ENCODE results near the gene GSC2.

GSC2 gene

GRCh38 chr22:19108807-19109197 is 41.3 kb downstream of the GSC2 start:
- H3K9me3 ChIP-seq (ENCODE audit: control insufficient read depth in 1 of 2, low read length in 2 of 2), result no peaks in the 10 kb centered on the region
- H3K4me3 ChIP-seq (ENCODE audit: low read depth in 1 of 2, low read length in 2 of 2), result no peak overlapping the region
- H3K9ac ChIP-seq (ENCODE audit: low read depth in 1 of 2, low read length in 2 of 2), result no peak overlapping the region
- H3K4me1 ChIP-seq (ENCODE audit: control insufficient read depth in 1 of 2, insufficient read depth in 2 of 2, low read length in 2 of 2), result peaks cover 17 to 22% of the 10 kb centered on the region in 2 donors
- no peaks in the 10 kb centered on the region for H3K36me3 ChIP-seq (ENCODE audit: control insufficient read depth in 1 of 2, insufficient read depth in 2 of 2, low read length in 2 of 2)
- no peaks in the 10 kb centered on the region for H3K27me3 ChIP-seq (ENCODE audit: control insufficient read depth in 1 of 2, insufficient read depth in 2 of 2, low read length in 2 of 2)
- H3K27ac ChIP-seq (ENCODE audit: low read depth, low read length), result no peak overlapping the region

- H3K36me3 ChIP-seq (ENCODE audit: control insufficient read depth in 1 of 2, insufficient read depth in 2 of 2, low read length in 2 of 2), result no peaks in the 10 kb centered on the region
- no peak overlapping the region for H3K9ac ChIP-seq (ENCODE audit: low read depth in 1 of 2, low read length in 2 of 2)
- H3K4me1 ChIP-seq (ENCODE audit: control insufficient read depth in 1 of 2, insufficient read depth in 2 of 2, low read length in 2 of 2), result peaks cover 17 to 22% of the 10 kb centered on the region in 2 donors
- H3K4me3 ChIP-seq (ENCODE audit: low read depth in 1 of 2, low read length in 2 of 2), result no peak overlapping the region
- H3K9me3 ChIP-seq (ENCODE audit: control insufficient read depth in 1 of 2, low read length in 2 of 2), result no peaks in the 10 kb centered on the region
- no peak overlapping the region for H3K27ac ChIP-seq (ENCODE audit: low read depth, low read length)
- H3K27me3 ChIP-seq (ENCODE audit: control insufficient read depth in 1 of 2, insufficient read depth in 2 of 2, low read length in 2 of 2), result no peaks in the 10 kb centered on the region
These were observed 42.4 kb downstream of the GSC2 start for GRCh38 chr22:19107730-19108074.

GRCh38 chr22:19106886-19107729 is 43.0 kb downstream of the GSC2 start:
- no peak overlapping the region for H3K27ac ChIP-seq (ENCODE audit: low read depth, low read length)

GRCh38 chr22:19105867-19106802 is 44.0 kb downstream of the GSC2 start:
- Histone ChIP-seq H3K9ac (ENCODE audit: low read depth in 1 of 2, low read length in 2 of 2) (no peak overlapping the region), H3K27me3 (ENCODE audit: control insufficient read depth in 1 of 2, insufficient read depth in 2 of 2, low read length in 2 of 2) (no peaks in the 10 kb centered on the region), H3K36me3 (ENCODE audit: control insufficient read depth in 1 of 2, insufficient read depth in 2 of 2, low read length in 2 of 2) (no peaks in the 10 kb centered on the region), H3K4me1 (ENCODE audit: control insufficient read depth in 1 of 2, insufficient read depth in 2 of 2, low read length in 2 of 2) (peaks cover 17 to 20% of the 10 kb centered on the region in 2 donors), H3K4me3 (ENCODE audit: low read depth in 1 of 2, low read length in 2 of 2) (no peak overlapping the region), H3K9me3 (ENCODE audit: control insufficient read depth in 1 of 2, low read length in 2 of 2) (no peaks in the 10 kb centered on the region), H3K27ac (ENCODE audit: low read depth, low read length) (no peak overlapping the region)

More at GRCh38 chr22:19106886-19107729, 43.0 kb downstream of the GSC2 start:
- H3K9ac ChIP-seq (ENCODE audit: low read depth in 1 of 2, low read length in 2 of 2), result no peak overlapping the region
- peaks cover 17 to 22% of the 10 kb centered on the region in 2 donors for H3K4me1 ChIP-seq (ENCODE audit: control insufficient read depth in 1 of 2, insufficient read depth in 2 of 2, low read length in 2 of 2)
- no peak overlapping the region for H3K4me3 ChIP-seq (ENCODE audit: low read depth in 1 of 2, low read length in 2 of 2)
- no peaks in the 10 kb centered on the region for H3K9me3 ChIP-seq (ENCODE audit: control insufficient read depth in 1 of 2, low read length in 2 of 2)
- no peaks in the 10 kb centered on the region for H3K36me3 ChIP-seq (ENCODE audit: control insufficient read depth in 1 of 2, insufficient read depth in 2 of 2, low read length in 2 of 2)
- H3K27me3 ChIP-seq (ENCODE audit: control insufficient read depth in 1 of 2, insufficient read depth in 2 of 2, low read length in 2 of 2), result no peaks in the 10 kb centered on the region

GRCh38 chr22:19105456-19105855 is 44.6 kb downstream of the GSC2 start:
- H3K4me1 ChIP-seq (ENCODE audit: control insufficient read depth in 1 of 2, insufficient read depth in 2 of 2, low read length in 2 of 2), result peaks cover 17 to 18% of the 10 kb centered on the region in 2 donors
- no peak overlapping the region for H3K4me3 ChIP-seq (ENCODE audit: low read depth in 1 of 2, low read length in 2 of 2)
- H3K9me3 ChIP-seq (ENCODE audit: control insufficient read depth in 1 of 2, low read length in 2 of 2), result no peaks in the 10 kb centered on the region
- no peaks in the 10 kb centered on the region for H3K36me3 ChIP-seq (ENCODE audit: control insufficient read depth in 1 of 2, insufficient read depth in 2 of 2, low read length in 2 of 2)
- H3K9ac ChIP-seq (ENCODE audit: low read depth in 1 of 2, low read length in 2 of 2), result no peak overlapping the region
- no peaks in the 10 kb centered on the region for H3K27me3 ChIP-seq (ENCODE audit: control insufficient read depth in 1 of 2, insufficient read depth in 2 of 2, low read length in 2 of 2)
- H3K27ac ChIP-seq (ENCODE audit: low read depth, low read length), result no peak overlapping the region

- H3K27me3 ChIP-seq (ENCODE audit: control insufficient read depth in 1 of 2, insufficient read depth in 2 of 2, low read length in 2 of 2), result no peaks in the 10 kb centered on the region
- no peaks in the 10 kb centered on the region for H3K9me3 ChIP-seq (ENCODE audit: control insufficient read depth in 1 of 2, low read length in 2 of 2)
- no peak overlapping the region for H3K9ac ChIP-seq (ENCODE audit: low read depth in 1 of 2, low read length in 2 of 2)
- peaks cover 0 to under 1% of the 10 kb centered on the region in 2 donors for H3K36me3 ChIP-seq (ENCODE audit: control insufficient read depth in 1 of 2, insufficient read depth in 2 of 2, low read length in 2 of 2)
- H3K4me1 ChIP-seq (ENCODE audit: control insufficient read depth in 1 of 2, insufficient read depth in 2 of 2, low read length in 2 of 2), result peaks cover 5 to 6% of the 10 kb centered on the region in 2 donors
- no peak overlapping the region for H3K4me3 ChIP-seq (ENCODE audit: low read depth in 1 of 2, low read length in 2 of 2)
- H3K27ac ChIP-seq (ENCODE audit: low read depth, low read length), result no peak overlapping the region
These were observed 45.9 kb downstream of the GSC2 start for GRCh38 chr22:19103880-19104821.

- peaks cover 0 to 11% of the 10 kb centered on the region in 2 donors for H3K36me3 ChIP-seq (ENCODE audit: control insufficient read depth in 1 of 2, insufficient read depth in 2 of 2, low read length in 2 of 2)
- H3K4me1 ChIP-seq (ENCODE audit: control insufficient read depth in 1 of 2, insufficient read depth in 2 of 2, low read length in 2 of 2), result no peaks in the 10 kb centered on the region
- no peaks in the 10 kb centered on the region for H3K27me3 ChIP-seq (ENCODE audit: control insufficient read depth in 1 of 2, insufficient read depth in 2 of 2, low read length in 2 of 2)
- H3K9ac ChIP-seq (ENCODE audit: low read depth in 1 of 2, low read length in 2 of 2), result no peak overlapping the region
- no peak overlapping the region for H3K4me3 ChIP-seq (ENCODE audit: low read depth in 1 of 2, low read length in 2 of 2)
- no peak overlapping the region for H3K27ac ChIP-seq (ENCODE audit: low read depth, low read length)
- H3K9me3 ChIP-seq (ENCODE audit: control insufficient read depth in 1 of 2, low read length in 2 of 2), result no peaks in the 10 kb centered on the region
These were observed 51.9 kb downstream of the GSC2 start for GRCh38 chr22:19098157-19098556.

- Histone ChIP-seq H3K27ac (ENCODE audit: low read depth, low read length) (no peak overlapping the region), H3K4me1 (ENCODE audit: control insufficient read depth in 1 of 2, insufficient read depth in 2 of 2, low read length in 2 of 2) (no peaks in the 10 kb centered on the region), H3K9ac (ENCODE audit: low read depth in 1 of 2, low read length in 2 of 2) (no peak overlapping the region), H3K4me3 (ENCODE audit: low read depth in 1 of 2, low read length in 2 of 2) (no peak overlapping the region), H3K9me3 (ENCODE audit: control insufficient read depth in 1 of 2, low read length in 2 of 2) (no peaks in the 10 kb centered on the region), H3K36me3 (ENCODE audit: control insufficient read depth in 1 of 2, insufficient read depth in 2 of 2, low read length in 2 of 2) (peaks cover 0 to 11% of the 10 kb centered on the region in 2 donors), H3K27me3 (ENCODE audit: control insufficient read depth in 1 of 2, insufficient read depth in 2 of 2, low read length in 2 of 2) (no peaks in the 10 kb centered on the region)
These were observed 52.6 kb downstream of the GSC2 start for GRCh38 chr22:19097518-19097917.

Data from duodenal mucosa (tissue), 2 donors.